ENCODE data around the gene POLG. TPM values are rescaled to one million over a fixed set of nuclear protein-coding genes. Genes with fewer than 3 reads are reported as not detected.
A peak's percentile ranks its signal among the peaks of the same experiment; 100 is the strongest.

The POLG gene
- total and polyA plus RNA-seq, 8 donors: 22.7 to 172 (median 54.7) TPM

GRCh38 chr15:89368566-89369223 is 34.1 kb upstream of the POLG start:
- Histone ChIP-seq H3K36me3 (no peaks in the 10 kb centered on the region), H3K27ac (no peak overlapping the region), H3K27me3 (peaks cover 72 to 100% (median 95%) of the 10 kb centered on the region in 3 donors), H3K4me3 (no peak overlapping the region), H3K9me3 (no peaks in the 10 kb centered on the region), H3K4me1 (peaks cover 19 to 36% (median 23%) of the 10 kb centered on the region in 4 donors)
- intact Hi-C loops (cut with DNase I; ENCODE audit: low total_unique reads): no loop called here
- DNase-seq: peak in 1 of 2 donors; percentile 19
- TF ChIP-seq POLR2A (IDR thresholded peaks at IDR 0.05) (no peak), POLR2AphosphoS5 (IDR thresholded peaks at IDR 0.05) (no peak), EP300 (IDR thresholded peaks at IDR 0.05) (no peak)
- TF ChIP-seq, protein P1, sequence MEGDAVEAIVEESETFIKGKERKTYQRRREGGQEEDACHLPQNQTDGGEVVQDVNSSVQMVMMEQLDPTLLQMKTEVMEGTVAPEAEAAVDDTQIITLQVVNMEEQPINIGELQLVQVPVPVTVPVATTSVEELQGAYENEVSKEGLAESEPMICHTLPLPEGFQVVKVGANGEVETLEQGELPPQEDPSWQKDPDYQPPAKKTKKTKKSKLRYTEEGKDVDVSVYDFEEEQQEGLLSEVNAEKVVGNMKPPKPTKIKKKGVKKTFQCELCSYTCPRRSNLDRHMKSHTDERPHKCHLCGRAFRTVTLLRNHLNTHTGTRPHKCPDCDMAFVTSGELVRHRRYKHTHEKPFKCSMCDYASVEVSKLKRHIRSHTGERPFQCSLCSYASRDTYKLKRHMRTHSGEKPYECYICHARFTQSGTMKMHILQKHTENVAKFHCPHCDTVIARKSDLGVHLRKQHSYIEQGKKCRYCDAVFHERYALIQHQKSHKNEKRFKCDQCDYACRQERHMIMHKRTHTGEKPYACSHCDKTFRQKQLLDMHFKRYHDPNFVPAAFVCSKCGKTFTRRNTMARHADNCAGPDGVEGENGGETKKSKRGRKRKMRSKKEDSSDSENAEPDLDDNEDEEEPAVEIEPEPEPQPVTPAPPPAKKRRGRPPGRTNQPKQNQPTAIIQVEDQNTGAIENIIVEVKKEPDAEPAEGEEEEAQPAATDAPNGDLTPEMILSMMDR (IDR thresholded peaks at IDR 0.05): no peak
- 1 to 4% (median 3%) methylated on average over 24 to 34 of the region's 34 CpGs for WGBS, 5 donors

GRCh38 chr15:89367485-89368451 is 33.1 kb upstream of the POLG start:
- H3K9me3 ChIP-seq: no peaks in the 10 kb centered on the region
- peak in 1 of 2 donors; percentile 68 for DNase-seq
- H3K4me3 ChIP-seq: peak overlapping the region in 2 of 4 donors; percentile 18 to 32
- 4 to 6% (median 5%) methylated on average over 21 to 90 of the region's 90 CpGs for WGBS, 5 donors
- intact Hi-C loops (cut with DNase I; ENCODE audit: low total_unique reads): no loop called here
- no peaks in the 10 kb centered on the region for H3K36me3 ChIP-seq
- peaks cover 19 to 37% (median 24%) of the 10 kb centered on the region in 4 donors for H3K4me1 ChIP-seq
- H3K27me3 ChIP-seq: peaks cover 81 to 100% (median 97%) of the 10 kb centered on the region in 3 donors
- H3K27ac ChIP-seq: no peak overlapping the region
- TF ChIP-seq, protein P1 (IDR thresholded peaks at IDR 0.05): no peak
- no peak for TF ChIP-seq EP300 (IDR thresholded peaks at IDR 0.05)
- no peak for TF ChIP-seq POLR2A (IDR thresholded peaks at IDR 0.05)
- no peak for TF ChIP-seq POLR2AphosphoS5 (IDR thresholded peaks at IDR 0.05)

GRCh38 chr15:89366656-89367393 is 32.2 kb upstream of the POLG start:
- intact Hi-C loops (cut with DNase I; ENCODE audit: low total_unique reads): no loop called here
- no peak for TF ChIP-seq POLR2A (IDR thresholded peaks at IDR 0.05)
- no peak for TF ChIP-seq EP300 (IDR thresholded peaks at IDR 0.05)
- no peak for TF ChIP-seq POLR2AphosphoS5 (IDR thresholded peaks at IDR 0.05)
- TF ChIP-seq, protein P1 (IDR thresholded peaks at IDR 0.05): no peak
- Histone ChIP-seq H3K4me3 (peak overlapping the region in 1 of 4 donors; percentile 32), H3K36me3 (no peaks in the 10 kb centered on the region), H3K9me3 (no peaks in the 10 kb centered on the region), H3K27me3 (peaks cover 82 to 100% (median 97%) of the 10 kb centered on the region in 3 donors), H3K4me1 (peaks cover 27 to 43% (median 34%) of the 10 kb centered on the region in 4 donors), H3K27ac (no peak overlapping the region)
- WGBS, 5 donors: 16 to 23% (median 20%) methylated on average over 13 to 21 of the region's 21 CpGs
- DNase-seq: no peak

Data from stomach (tissue), 9 donors.